GF-D8 (cell line): ENCODE data around the gene DLG2.

Experiments used
- DNase-seq: peaks from one replicate; lab custom pipeline; 2025; lab: John Stamatoyannopoulos, UW

DLG2 gene

DNA sequence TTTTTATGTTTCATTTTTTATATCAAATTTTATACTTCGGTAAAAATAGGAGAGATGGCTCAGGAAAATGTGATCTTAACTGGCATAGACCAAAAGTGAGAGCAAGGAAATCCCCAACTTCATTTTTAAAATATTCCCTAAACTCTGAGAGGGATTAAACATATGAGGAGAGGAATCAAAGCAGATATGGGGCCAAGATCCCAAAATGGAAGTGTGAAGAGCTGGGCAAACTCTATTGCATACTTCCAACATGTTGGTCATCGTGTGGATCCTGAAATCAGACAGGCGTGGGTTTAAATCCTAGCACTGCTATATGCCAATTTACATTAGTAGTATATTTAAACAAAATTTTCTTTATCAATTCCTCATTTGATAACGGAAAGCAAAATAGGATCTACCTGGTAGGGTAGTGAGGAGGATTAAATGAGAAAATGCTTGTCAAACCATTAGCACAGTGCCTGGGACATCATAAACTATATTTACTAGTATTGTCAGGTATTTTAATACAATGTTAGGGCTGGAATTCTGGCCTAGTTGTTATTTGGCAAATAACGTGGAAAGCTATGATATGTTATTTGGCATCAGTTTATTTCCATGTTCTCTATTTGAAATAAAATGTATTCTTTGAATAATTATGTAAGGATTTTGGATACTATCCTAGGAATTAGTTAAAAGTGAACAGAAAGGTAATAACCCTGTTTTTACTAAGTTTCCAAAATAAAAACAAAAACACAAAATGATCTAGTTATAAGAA lies 1948.1 kb downstream of the DLG2 start:
- DNase-seq = no peak

DNA sequence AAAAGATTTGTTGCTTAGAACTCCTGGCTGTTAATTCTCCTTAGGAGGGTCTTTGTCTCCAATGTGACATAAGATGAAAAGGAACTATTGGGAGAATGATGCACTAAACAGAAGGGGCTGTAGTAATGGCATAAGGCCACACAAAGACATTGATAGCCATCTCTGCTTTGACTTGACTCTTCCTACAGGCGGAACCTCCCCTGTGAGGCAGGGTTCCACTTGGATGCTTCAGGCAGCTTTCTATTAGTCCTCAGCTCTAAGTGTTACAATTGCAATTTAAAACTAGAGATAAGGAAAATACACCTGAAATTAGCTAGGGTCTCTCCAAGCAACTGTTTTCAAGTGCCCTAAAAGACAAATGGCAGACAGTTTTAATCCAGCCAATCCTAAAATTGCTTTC lies 1949.4 kb downstream of the DLG2 start:
- no peak for DNase-seq

DNA sequence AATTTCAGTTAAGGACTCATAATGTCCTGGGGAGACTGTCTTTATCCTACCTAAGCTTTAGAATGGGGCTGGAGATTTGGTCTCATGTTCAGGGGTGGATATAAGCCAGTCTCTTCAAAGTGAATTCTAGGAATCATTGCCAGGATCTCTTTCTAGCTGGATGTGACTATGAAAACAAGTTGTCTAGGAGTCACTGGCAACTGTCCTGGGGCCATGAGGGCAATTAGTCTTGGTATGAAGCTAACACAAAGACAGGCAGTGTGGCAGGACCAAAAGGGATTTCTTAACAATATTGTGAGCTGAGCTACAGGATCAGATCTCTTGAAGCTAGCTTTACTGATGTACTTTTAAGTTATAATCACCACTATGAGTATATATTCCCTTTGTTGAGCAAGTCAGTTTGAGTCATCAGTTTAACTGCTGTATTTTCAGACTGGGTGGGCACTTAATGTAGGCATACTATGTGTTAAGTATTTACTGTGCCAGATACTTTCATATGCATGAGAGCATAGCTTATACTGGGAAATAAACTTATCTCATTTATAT lies 1951.0 kb downstream of the DLG2 start:
- no peak for DNase-seq

DNA sequence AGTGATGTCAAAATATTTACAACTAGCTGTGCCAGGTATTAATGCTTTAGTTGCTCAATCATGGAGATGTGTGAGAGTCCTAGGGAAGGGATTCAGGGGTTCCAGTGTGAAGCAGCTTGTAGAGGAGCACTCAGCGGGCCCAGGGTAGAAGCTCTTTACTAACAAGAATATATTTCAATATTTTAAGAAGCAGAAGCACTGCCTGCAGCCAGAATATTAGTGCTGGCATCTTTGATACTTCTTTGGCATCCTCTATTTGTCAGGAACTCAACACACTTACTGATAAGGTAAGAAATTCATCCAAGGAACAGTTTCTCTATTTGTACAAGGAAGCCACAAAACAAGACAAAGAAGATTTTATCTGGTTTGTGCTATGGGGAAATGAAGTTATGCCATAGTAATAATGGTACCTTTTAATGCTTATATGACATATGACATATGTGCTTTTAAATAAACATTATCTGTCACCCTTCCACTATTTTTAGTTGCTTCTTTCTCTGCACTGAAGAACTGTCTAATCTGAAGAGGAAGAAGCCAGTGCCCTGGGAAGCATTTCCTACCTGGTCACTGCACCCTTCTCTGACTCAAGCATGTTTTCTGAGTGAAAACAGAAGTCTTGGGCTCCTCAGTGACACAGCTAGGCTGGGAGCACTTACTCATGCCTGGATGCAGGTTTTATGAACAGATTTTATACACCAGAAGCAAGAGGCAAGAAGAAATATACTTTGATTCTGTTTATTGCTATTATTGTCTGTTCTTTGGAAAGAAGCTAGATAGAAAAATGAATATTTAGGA lies 1952.8 kb downstream of the DLG2 start:
- DNase-seq = no peak

DNA sequence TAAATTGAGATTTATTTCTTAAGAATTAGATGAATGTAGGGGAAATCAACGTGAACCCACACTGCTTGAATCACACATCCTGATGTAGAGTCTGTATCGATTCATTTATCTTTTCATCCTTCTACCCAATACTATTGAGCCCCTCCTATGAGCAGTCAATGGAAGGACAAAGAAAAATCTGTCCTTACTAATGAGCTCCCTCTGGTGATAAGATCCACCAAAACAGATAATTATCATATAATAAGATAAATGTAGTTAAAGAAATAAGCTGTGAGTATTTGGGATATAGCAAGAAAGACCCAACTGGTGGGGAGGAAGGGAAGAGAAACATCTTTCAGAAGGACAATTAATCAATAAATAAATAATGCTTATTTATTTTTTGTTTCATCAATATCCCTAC lies 1955.9 kb downstream of the DLG2 start:
- DNase-seq = no peak

DNA sequence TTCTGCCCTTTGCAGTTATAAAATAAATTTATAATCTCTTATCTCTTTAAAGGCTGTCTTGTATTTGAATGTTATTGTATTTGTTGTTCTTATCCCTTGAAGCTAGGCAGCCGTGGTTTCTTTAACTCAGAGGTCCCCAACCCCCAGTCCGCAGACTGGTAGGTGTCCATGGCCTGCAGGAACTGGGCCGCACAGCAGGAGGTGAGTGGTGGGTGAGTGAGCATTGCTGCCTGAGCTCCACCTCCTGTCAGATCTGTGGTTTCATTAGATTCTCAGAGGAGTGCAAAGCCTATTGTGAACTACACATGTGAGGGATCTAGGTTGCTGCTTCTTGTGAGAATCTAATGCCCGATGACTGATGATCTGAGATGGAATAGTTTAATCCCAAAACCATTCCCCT lies 1961.0 kb downstream of the DLG2 start:
- no peak for DNase-seq

DNA sequence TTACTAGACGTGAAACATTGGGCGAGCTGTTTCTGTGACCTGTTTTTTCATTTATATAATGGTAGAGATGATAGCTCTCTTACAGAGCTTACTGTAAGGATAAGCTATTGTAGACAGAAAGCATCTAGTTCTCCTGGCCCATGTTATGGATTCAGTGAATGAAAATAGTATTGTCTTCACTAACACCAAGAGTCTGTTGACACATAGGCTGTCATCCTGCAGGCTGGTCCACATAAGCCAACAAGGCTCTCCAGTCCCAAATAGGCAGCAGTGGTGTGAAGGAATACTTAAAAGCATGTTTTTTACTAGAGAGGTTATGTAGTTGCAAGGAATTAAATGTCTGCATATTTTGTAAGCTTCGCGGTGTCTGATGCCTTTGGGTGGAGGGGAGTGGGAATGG lies 1963.2 kb downstream of the DLG2 start:
- no peak for DNase-seq

DNA sequence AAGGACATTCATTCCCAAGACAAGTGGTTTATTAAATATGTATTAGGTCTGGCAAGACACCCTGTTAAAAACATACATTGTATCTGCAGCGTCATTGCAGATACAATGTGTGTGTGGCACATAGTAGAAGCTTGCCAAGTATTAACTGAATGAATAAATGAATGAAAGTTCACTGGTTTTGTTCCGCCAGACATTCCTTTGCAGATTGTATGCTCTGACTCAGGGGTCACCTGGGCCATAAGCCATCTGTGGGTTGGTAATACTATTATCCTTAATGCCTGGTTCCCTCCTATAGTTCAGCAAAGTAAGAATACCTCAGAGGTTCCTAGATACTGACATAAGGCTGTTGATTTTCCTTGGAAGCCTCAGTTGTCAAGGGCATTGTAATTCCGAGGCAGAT lies 1963.7 kb downstream of the DLG2 start:
- no peak for DNase-seq

DNA sequence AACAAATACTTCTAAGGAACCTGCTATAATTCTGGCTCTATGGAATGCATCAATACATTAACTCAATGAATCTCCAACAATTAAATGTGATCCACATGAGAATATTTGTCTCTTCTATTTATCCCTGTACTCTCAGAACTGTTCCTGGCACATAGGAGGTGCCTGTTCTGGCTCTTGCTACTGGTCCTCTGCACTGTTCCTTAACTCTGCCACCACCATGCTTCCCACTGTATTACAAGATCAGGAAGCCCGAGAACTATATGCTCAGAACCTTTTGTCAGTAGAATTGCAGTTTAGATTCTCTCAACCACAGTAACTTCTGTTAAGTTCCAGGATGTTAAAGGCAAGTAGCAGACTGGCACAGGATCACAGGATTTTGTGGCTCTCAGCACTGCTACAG lies 1964.7 kb downstream of the DLG2 start:
- no peak for DNase-seq

DNA sequence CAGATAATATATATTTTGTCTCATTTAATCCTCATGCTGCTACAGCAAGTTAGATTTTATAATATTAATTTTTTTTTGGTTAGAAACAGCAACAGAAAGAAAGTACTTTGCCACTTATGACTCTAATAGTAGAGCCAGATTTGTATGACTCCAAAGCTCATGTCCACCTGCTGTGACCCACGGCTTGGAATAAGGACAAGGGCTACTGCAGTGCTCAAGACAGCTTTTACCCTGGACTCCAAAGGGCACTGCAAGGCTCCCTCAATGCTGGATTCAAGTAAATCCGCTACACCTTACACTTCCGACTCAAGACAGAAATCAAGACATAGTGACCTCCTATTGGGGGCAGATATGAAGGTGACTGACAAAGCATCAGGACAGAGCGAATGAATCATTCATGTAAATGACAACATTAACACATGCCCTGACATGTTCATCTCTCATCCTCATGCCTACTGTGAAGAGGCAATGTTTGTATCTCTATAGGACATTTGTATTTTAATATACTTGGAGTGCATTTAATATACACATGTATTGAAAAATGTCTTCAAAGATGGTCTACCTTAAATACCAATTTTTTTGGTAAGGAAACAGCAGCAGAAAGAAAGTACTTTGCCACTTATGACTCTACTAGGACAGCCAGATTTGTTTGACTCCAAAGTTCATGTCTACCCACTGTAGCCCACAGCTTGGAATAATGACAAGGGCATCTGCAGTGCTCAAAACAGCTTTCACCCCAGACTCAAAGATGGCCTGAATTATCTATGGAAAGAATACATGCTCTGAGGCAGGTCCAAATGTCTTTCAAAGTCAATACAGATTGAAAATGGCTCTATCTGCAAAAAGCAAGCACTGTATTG lies 1965.4 kb downstream of the DLG2 start:
- DNase-seq = no peak

DNA sequence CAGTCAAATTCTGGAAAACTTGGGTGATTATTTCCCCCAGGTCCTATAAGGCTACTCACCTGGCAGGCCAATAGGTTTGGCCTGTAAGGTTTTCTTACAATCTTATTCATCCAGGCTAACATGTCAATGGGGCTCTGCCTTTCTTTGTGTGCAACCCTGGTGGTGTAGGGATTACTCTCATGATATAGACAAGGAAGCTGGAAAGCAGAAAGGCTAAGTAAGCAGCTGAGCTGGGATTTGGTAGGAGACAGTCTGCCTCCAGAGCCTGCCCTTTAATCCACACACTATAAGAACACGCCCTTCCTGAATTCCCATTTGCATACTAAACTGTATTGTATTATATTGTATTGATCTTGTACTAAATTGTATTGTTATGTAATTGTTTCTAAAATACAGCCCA lies 1967.7 kb downstream of the DLG2 start:
- no peak for DNase-seq

DNA sequence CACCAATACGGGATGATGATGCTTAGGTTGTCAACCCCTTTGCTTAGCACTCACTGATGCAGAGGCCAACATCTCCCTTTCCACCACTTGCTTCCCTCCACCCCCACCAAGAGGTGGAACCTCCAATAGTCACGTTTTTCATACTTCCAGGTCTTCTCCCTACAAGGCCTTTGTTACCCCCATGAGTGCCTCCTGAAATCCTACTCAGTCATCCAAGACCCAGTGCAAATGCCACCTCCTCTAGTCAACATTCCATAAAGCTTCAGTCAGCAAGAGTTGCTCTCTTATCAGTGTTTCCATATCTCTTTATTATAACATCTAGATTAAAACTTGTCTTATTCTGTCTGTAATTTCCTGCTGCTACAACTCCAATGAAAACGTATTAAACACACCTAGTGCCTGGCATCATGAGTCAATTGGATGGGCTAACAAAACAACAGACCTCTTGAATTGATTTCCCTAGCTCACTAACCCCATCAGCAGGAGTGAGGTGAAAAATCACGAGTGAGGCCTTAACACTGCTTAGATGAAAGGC lies 1970.3 kb downstream of the DLG2 start:
- no peak for DNase-seq

DNA sequence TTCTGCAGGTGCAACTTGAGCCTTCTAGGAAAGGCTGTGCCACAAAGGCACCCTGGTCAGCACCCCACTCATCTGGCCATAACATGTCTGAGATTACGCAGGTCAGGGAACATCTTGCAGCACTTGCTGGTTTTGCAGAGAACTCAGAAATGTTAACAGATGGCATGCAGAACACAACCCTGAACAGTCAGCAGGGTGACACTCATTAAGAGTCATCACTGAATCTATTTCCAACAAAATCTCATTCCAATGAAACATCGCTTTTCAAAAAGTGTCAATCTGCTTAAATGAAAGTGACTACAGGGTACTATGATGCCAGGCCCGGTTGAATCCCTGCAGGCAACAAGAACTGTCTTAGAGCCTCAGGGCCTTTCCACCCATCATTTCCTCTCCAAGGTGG lies 1971.2 kb downstream of the DLG2 start:
- no peak for DNase-seq

DNA sequence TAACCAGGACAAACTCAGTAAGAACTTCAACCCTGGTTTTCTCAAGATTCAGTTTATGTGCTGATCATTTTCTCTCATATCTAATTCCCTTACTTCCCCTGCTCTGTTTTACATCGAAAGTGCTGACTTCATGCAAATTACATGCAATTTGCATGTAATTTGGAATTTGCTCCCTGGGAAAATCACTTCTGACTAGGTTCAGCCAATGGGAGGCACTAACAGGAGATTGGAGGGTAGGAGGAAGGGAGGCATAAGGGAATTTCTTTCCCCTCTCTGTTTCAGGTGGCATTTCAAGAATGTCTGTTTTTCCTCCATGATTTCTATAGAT lies 1977.7 kb downstream of the DLG2 start:
- DNase-seq = no peak

DNA sequence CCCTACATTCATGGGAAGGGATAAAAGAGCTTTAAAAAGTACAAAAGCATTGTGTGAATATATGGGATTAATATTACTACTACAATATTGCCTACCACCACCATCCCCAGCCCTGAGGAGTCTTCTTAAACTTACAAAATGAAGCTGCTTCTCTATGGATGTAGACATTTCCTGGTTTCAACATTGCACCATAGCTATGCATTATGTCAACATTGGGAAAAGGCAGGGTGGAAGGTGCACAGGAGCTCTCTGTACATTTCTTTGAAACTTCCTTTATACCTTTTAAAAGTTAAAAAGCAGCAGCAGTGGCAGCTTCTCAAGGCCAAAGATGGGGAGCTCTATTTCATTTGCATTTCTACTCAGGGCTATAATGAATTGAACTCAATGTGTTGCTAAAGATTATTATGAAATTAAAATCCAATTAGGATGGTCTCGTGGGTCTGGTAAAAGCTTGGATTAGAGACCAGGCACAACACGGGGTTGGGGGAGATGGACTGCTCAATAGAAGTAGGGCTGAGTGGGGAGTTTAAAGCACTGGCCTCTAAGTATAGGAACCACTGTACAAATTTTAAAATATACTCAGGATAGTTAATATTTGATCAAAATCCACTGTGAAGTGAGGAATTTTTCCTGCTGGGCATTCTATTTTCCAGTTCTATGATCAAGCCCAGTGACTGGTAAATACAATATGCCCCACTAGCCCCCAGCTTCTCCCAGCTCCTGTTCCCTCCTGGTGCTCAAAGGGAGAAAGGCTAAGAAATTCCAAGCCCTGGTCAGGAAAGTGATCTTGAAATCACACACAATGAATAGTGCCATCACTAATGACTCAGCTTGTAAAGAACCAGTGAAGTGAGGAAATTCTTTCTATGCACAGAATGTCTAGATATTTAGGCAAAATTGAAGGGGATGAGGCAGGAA lies 1978.3 kb downstream of the DLG2 start:
- no peak for DNase-seq

DNA sequence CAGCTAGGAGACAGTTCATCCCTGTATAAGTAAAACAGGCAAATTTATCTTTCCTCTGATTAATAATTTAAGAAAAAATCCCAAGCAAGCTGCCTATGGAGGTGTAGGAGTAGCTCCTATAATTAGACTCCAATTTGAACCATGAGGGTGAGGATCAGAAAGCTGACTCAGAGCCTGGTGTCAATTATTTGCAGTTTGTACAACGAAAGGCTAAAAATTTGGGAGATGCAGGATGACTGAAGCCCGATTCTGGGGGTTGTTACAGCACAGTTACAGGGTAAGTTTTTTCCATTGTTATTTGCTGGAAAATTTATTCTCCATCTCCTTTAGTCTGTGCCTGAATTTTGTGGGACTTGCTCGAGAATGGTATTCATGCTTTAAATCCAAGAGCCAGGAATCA lies 1981.6 kb downstream of the DLG2 start:
- DNase-seq = no peak

DNA sequence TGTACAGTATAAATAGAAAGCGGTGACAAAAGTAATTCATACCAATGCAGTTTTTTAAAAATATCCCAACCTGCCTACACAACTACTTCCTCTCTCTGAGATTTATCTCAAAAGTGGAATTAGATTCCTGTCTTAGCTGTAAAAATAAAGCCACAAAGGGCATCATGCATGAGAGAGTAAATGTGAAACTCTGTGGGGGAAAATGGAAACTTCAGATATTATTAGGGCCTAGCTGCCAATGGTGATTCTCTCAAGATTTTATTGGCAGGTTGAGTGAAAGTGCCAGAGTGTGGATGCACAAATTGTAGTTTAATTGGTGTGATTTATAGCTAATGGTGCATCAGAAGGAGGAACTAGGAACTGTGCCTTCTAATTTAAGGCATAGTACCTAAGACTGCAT lies 1984.0 kb downstream of the DLG2 start:
- DNase-seq = no peak

DNA sequence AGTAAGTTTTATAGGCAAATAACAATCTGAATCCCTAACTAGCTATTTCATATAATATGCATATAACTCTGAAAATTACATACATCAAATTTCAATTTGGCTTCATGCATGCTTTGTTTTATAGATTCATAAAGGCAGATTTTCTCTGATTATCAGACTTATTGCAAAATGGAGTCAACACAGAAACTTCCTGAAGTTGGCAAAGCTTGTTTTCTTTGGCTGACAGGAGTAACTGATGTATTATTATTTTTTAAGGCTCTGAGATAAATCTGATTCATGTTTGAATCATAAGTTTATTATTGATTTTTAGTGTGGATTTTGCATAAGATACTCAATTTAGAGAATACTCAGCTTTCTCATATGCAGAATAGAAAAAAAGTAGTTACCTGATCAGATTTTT lies 1984.6 kb downstream of the DLG2 start:
- no peak for DNase-seq

DNA sequence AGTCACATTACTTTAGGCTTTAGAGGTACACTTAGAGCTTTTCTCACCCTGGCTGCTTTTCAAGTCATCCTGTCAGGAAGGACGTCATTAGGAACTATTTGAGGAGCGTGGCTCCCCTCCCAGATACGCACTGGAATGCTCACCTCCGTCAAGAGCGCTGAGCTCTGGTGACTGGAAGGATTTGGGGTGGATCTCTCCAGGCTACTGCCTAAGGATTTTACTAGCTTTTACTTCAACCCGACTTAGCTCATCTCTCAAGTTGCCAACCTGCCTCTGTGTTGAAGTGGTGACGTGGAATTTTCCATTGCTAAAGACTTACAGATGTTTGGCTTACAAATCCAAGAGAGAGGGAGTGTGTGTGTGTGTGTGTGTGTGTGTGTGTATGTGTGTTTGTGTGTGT lies 1985.6 kb downstream of the DLG2 start:
- DNase-seq = no peak

DNA sequence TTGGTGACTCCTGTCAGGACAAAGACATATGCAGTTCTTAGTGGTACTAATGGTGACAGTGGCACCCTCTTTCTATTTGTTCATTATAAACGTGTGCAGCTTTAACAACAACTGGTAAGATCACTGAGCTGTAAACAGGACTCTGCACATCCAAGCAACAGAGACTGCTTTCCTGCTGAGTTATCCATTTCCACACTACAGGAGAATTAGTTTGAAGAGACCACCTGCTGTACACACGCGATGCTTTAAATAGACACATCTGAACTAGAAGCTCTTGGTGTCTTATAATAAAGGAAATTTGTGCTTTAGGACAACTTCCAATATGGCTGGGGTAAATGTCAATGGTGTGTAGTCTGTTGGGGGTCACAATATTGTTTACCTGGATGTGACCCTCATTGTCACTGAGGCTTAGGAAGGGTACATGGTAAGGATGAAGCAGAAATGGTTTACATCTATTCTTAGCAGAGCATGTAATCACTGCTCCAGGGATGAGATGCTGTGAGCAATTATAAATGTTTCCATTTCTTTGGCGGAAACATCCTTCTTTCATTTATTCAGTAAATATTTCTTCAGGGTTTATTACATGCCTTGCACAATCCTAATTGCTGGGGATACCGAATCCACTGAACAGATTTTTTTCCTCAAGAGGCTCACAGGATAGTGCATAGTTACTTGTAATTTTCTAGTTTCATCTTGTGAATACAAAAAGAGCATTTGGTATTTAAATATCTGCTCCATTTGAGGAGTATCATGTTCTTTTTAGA lies 1987.0 kb downstream of the DLG2 start:
- no peak for DNase-seq

DNA sequence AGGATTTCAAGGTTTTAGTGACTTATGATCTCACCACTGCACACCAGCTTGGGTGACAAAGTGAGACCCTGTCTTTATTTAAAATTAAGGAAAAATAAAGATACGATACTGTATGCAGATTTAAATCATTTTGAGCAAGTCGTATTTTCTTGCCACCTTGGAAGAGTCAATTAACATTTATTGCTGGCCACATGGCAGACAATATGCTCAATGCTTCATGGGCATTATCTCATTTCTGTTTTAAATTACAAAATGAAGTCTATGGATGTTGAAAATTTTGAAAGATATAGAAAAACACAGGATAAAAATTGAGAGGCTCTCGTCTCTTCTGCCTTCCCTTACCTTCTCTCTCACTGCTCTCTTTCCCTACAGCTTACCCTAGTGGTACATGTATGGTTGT lies 1992.0 kb downstream of the DLG2 start:
- DNase-seq = no peak
